HepG2 (cell line): ENCODE data around the gene PDXDC1. TPM values are rescaled to one million over a fixed set of nuclear protein-coding genes. Genes with fewer than 3 reads are reported as not detected.

Experiments used
- GRHL1 ChIP-seq: sonication (generic); formaldehyde crosslinking; conservative IDR thresholded peaks from 2 replicates; pipeline ENCODE4 v1.8.0; 2022; ENCODE audit warnings: missing genetic modification reagents
- HES4 ChIP-seq: sonication (generic); formaldehyde crosslinking; IDR thresholded peaks from 2 replicates; pipeline ENCODE4 v1.9.0; 2021; ENCODE audit warnings: mild to moderate bottlenecking, missing genetic modification reagents, borderline replicate concordance
- MED13 ChIP-seq: sonication (generic); formaldehyde crosslinking; IDR thresholded peaks from 2 replicates; pipeline ENCODE4 v1.5.0; 2020; ENCODE audit warnings: missing genetic modification reagents
- MYNN ChIP-seq: sonication (generic); formaldehyde crosslinking; IDR thresholded peaks from 2 replicates; pipeline ENCODE4 v1.4.0; 2020; ENCODE audit warnings: mild to moderate bottlenecking, low read depth, missing genetic modification reagents
- PHF5A ChIP-seq: IDR thresholded peaks from one replicate; pipeline ENCODE4 v1.6.1; 2018; ENCODE audit warnings: low read depth, missing genetic modification reagents; ENCODE audit not compliant: unreplicated experiment
- PREB ChIP-seq: sonication (generic); formaldehyde crosslinking; IDR thresholded peaks from 2 replicates; pipeline ENCODE4 v1.4.0; 2020; ENCODE audit warnings: missing genetic modification reagents
- PTBP1 ChIP-seq: fragments of 200-400 bp; formaldehyde crosslinking; IDR thresholded peaks from 2 replicates; pipeline ENCODE4 v1.6.1; 2018; ENCODE audit warnings: low read length, low read depth; ENCODE audit not compliant: poor library complexity, severe bottlenecking
- RFXAP ChIP-seq: sonication (generic); formaldehyde crosslinking; IDR thresholded peaks from 2 replicates; pipeline ENCODE4 v1.4.0; 2020; ENCODE audit warnings: missing genetic modification reagents, borderline replicate concordance
- SMAD3 ChIP-seq: sonication (generic); formaldehyde crosslinking; IDR thresholded peaks from 2 replicates; pipeline ENCODE4 v1.4.0; 2020; ENCODE audit warnings: missing genetic modification reagents
- SP5 ChIP-seq: IDR thresholded peaks from 2 replicates; pipeline ENCODE4 v1.6.1; 2016; ENCODE audit warnings: low read depth, borderline replicate concordance
- TFDP2 ChIP-seq: sonication (generic); formaldehyde crosslinking; IDR thresholded peaks from 2 replicates; pipeline ENCODE4 v1.4.0; 2020; ENCODE audit warnings: missing genetic modification reagents
- TOPORS ChIP-seq: sonication (generic); formaldehyde crosslinking; IDR thresholded peaks from 2 replicates; pipeline ENCODE4 v1.8.0; 2023; ENCODE audit warnings: mild to moderate bottlenecking, missing genetic modification reagents
- ZBTB8A ChIP-seq: sonication (generic); formaldehyde crosslinking; IDR thresholded peaks from 2 replicates; pipeline ENCODE4 v1.4.0; 2020; ENCODE audit warnings: mild to moderate bottlenecking, low read depth, missing genetic modification reagents, borderline replicate concordance
- ZNF777 ChIP-seq: sonication (generic); formaldehyde crosslinking; IDR thresholded peaks from 2 replicates; pipeline ENCODE4 v1.4.0; 2020; ENCODE audit warnings: missing genetic modification reagents
- polyA plus RNA-seq, 8 experiments: library from polyadenylated mRNA; depleted of rRNA in 3 of 8; stranded (reverse) in 7 of 8; unstranded in 1 of 8; fragments of >200 nt; fragmentation: Illumina TruSeq in 4 of 8; extraction: Trizol in 4 of 8; gene quantifications; 2 replicates each; pipeline versions ENCODE4 v1.2.1 to v1.2.3, GENCODE V29; 2011 to 2016; ENCODE audit warnings: low read depth in 4 of 8, missing spikeins in 1 of 8, mixed read lengths in 1 of 8; ENCODE audit not compliant: insufficient read depth in 1 of 8
- total RNA-seq, 5 experiments: library from RNA; depleted of rRNA; stranded (reverse); fragments of >200 nt; fragmentation: Illumina TruSeq; extraction: Trizol; gene quantifications; 2 replicates each; pipeline ENCODE4 v1.2.3, GENCODE V29; 2016; ENCODE audit warnings: low read depth in 1 of 5
- TF ChIP-seq, protein P1 (sequence below): sonication (generic); formaldehyde crosslinking; IDR thresholded peaks from 2 replicates; pipeline ENCODE4 v1.8.1; 2022; ENCODE audit warnings: mild to moderate bottlenecking, missing genetic modification reagents
- TF ChIP-seq, protein P2 (sequence below): IDR thresholded peaks from 2 replicates; pipeline ENCODE4 v1.6.1; 2016; ENCODE audit warnings: missing genetic modification reagents, missing compliant biosample characterization
- TF ChIP-seq, protein P3 (sequence below): sonication (generic); formaldehyde crosslinking; IDR thresholded peaks from 2 replicates; pipeline ENCODE4 v1.8.1; 2022; ENCODE audit warnings: low read depth, mild to moderate bottlenecking, missing genetic modification reagents

The PDXDC1 gene
- total and polyA plus RNA-seq, 2 of the 13 experiments (the other 11 are each of a cell fraction or from before 2014, with no cell fraction given) = 133 to 169 TPM

DNA sequence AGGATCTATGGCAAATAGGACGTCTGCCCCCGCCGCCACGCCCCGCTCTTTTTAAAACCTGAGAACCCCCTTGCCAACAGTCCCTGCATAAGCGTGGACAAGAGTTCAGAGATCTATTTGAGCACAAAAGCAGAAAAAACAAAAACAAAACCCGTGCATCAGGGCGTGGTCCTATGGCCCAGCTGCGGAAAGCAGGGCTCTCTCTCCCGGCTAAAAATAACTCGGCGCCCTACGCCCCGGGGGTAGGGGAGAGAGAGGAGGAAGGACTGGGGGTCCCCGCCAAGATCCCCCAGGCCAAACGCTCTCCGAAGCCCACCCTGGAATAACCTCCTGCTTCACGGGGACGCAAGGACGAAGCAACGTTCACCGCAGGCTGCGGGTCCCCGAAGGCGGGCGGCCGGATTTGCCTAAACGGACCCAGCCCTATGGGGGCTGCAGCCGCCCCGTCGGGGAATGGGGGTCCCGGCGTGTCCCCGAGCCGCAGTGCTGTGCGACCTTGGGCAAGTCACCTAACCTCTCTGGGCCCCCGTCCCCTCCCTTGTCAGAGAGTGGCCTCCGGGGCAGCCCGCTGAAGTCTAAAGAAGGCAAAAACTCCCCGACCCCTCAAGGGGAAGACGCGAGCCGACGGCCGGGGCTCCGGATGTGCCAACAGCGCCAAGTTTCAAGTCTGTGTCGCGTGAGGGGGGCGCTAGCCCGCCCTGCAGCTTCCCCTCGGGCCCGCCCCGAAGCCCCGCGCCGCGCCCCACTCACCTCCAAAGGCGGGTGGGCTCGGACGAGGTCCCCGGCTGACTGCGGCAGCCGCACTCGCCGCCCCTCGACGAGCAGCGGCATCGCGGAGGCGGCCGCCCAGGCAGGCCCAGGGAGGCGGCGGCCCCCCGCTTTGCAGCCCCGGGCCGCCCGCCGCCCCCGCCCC, 80.6 kb downstream of the PDXDC1 start (continued):
- TF ChIP-seq, protein P1, sequence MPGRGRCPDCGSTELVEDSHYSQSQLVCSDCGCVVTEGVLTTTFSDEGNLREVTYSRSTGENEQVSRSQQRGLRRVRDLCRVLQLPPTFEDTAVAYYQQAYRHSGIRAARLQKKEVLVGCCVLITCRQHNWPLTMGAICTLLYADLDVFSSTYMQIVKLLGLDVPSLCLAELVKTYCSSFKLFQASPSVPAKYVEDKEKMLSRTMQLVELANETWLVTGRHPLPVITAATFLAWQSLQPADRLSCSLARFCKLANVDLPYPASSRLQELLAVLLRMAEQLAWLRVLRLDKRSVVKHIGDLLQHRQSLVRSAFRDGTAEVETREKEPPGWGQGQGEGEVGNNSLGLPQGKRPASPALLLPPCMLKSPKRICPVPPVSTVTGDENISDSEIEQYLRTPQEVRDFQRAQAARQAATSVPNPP (CRISPR knock-in tag) = no peak
- TF ChIP-seq MED13 (no peak), GRHL1 (CRISPR knock-in tag) (no peak), PREB (CRISPR knock-in tag) (no peak; the same call in 1 of the 2 replicates), SMAD3 (CRISPR knock-in tag) (no peak), PTBP1 (peak; percentile 94), TFDP2 (CRISPR knock-in tag) (no peak), TOPORS (CRISPR knock-in tag) (no peak), RFXAP (CRISPR knock-in tag) (peak; percentile 59; the same call in 1 of the 2 replicates), MYNN (CRISPR knock-in tag) (peak; percentile 29; the same call in 1 of the 2 replicates), HES4 (CRISPR knock-in tag) (no peak), SP5 (0 out of 2 replicates have a peak, but pooled peaks have one; percentile 37), ZNF777 (CRISPR knock-in tag) (peak; percentile 98), PHF5A (CRISPR knock-in tag) (no peak), ZBTB8A (no peak; the same call in 1 of the 2 replicates)
- TF ChIP-seq, protein P2, sequence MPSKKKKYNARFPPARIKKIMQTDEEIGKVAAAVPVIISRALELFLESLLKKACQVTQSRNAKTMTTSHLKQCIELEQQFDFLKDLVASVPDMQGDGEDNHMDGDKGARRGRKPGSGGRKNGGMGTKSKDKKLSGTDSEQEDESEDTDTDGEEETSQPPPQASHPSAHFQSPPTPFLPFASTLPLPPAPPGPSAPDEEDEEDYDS = no peak
- TF ChIP-seq, protein P3, sequence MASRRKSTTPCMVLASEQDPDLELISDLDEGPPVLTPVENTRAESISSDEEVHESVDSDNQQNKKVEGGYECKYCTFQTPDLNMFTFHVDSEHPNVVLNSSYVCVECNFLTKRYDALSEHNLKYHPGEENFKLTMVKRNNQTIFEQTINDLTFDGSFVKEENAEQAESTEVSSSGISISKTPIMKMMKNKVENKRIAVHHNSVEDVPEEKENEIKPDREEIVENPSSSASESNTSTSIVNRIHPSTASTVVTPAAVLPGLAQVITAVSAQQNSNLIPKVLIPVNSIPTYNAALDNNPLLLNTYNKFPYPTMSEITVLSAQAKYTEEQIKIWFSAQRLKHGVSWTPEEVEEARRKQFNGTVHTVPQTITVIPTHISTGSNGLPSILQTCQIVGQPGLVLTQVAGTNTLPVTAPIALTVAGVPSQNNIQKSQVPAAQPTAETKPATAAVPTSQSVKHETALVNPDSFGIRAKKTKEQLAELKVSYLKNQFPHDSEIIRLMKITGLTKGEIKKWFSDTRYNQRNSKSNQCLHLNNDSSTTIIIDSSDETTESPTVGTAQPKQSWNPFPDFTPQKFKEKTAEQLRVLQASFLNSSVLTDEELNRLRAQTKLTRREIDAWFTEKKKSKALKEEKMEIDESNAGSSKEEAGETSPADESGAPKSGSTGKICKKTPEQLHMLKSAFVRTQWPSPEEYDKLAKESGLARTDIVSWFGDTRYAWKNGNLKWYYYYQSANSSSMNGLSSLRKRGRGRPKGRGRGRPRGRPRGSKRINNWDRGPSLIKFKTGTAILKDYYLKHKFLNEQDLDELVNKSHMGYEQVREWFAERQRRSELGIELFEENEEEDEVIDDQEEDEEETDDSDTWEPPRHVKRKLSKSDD (CRISPR knock-in tag) = peak; percentile 43; the same call in 1 of the 2 replicates
